HEK293 (cell line): ENCODE measurements around the gene EIF2D.

Experiments used
- CTCF ChIP-seq: fragments of 450-650 bp; formaldehyde crosslinking; IDR thresholded peaks from 2 replicates; pipeline ENCODE4 v1.5.1; 2016; ENCODE audit warnings: missing biosample characterization, missing genetic modification characterization
- RBAK ChIP-seq: fragments of 450-650 bp; formaldehyde crosslinking; IDR thresholded peaks from 2 replicates; pipeline ENCODE4 v1.5.1; 2016; ENCODE audit warnings: missing biosample characterization, missing genetic modification characterization
- ZNF768 ChIP-seq: fragments of 450-650 bp; formaldehyde crosslinking; IDR thresholded peaks from 2 replicates; pipeline ENCODE4 v1.5.1; 2018; ENCODE audit warnings: missing biosample characterization, mild to moderate bottlenecking, missing genetic modification characterization
- ZSCAN30 ChIP-seq: fragments of 450-650 bp; IDR thresholded peaks from 2 replicates; pipeline ENCODE4 v1.5.1; 2018; ENCODE audit warnings: missing biosample characterization, mild to moderate bottlenecking, missing genetic modification characterization, moderate library complexity

DNA sequence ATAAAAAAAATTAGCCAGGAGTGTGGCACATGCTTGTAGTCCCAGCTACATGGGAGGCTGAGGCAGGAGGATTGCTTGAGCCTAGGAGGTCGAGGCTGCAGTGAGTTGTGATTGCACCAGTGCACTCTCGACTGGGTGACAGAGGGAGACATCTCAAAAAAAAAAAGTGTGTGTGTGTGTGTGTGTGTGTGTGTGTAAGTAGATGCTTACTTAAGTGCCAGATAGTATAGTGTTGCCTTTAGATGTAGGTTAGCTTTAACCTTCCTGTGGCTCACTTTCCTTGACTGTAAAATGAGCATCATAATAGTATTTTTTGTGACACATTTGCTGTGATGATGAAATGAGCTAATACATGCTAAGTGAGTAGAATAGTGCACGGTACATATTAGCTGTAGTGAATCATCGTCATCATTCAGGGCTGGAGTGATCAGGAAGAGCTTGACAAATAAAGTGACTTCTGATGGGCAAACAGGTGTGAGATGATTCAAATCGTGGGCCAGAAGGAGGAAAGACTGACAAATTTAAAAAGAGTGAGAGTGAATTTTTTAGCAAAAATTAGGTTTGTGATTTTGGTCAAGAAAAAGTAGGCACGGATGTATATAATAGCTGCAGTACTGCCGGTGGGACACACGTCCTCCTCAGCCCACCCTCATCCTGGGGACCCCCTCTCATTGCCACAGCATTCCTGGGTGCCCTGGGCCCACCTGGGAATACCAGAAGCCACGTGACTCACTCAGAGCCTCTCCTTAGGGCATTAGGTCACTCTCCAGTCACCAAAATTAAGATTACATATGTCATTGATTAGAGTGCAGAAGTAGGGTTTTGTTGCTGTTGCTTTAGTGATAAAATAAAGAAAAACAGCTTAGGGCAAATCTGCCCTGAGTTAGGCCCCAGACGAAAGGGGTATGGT lies 33.9 kb downstream of the EIF2D start:
- TF ChIP-seq CTCF (tag by site-specific recombination) (no peak), RBAK (tag by site-specific recombination) (no peak), ZSCAN30 (tag by site-specific recombination) (no peak), ZNF768 (tag by site-specific recombination) (no peak)
